GM18907 (cell line): ENCODE results near the gene ACADL.
"Not testable (repeated sequence)": the region's sequence is repeated elsewhere in the genome, so short reads cannot be mapped to it uniquely, and the experiment has no call there.

Experiments
- ATAC-seq: cut with Tn5 transposase; IDR thresholded peaks from one replicate; pipeline ENCODE4 v1.9.1; 2021; ENCODE audit warnings: mild to moderate bottlenecking, moderate library complexity; ENCODE audit not compliant: unreplicated experiment

The ACADL gene

GRCh38 chr2:210203147-210203546 is 22.1 kb downstream of the ACADL start:
- no peak for ATAC-seq

GRCh38 chr2:210199854-210200253 is 25.4 kb downstream of the ACADL start:
- no peak for ATAC-seq

GRCh38 chr2:210199186-210199765 is 26.0 kb downstream of the ACADL start:
- peak; percentile 41 for ATAC-seq

- no peak for ATAC-seq
Measured at GRCh38 chr2:210198326-210198725, 26.9 kb downstream of the ACADL start.

- no peak for ATAC-seq
Measured at GRCh38 chr2:210197720-210198119, 27.5 kb downstream of the ACADL start.

- ATAC-seq = peak; percentile 41
Measured at GRCh38 chr2:210195101-210195852, 30.0 kb downstream of the ACADL start.

- peak; percentile 75 for ATAC-seq
Measured at GRCh38 chr2:210190345-210190744, 34.9 kb downstream of the ACADL start.

- peak; percentile 53 for ATAC-seq
Measured at GRCh38 chr2:210189452-210190138, 35.7 kb downstream of the ACADL start.

- ATAC-seq = no peak
Measured at GRCh38 chr2:210188755-210189154, 36.5 kb downstream of the ACADL start.

- no peak for ATAC-seq
Measured at GRCh38 chr2:210188190-210188589, 37.1 kb downstream of the ACADL start.

- ATAC-seq = not testable (repeated sequence)
Measured at GRCh38 chr2:210183936-210184335, 41.3 kb downstream of the ACADL start.

GRCh38 chr2:210181606-210182088 is 43.6 kb downstream of the ACADL start:
- ATAC-seq = not testable (repeated sequence)

- ATAC-seq = not testable (repeated sequence)
Measured at GRCh38 chr2:210181033-210181605, 44.1 kb downstream of the ACADL start.

- ATAC-seq = no peak
Measured at GRCh38 chr2:210180477-210180876, 44.8 kb downstream of the ACADL start.

GRCh38 chr2:210179351-210179990 is 45.8 kb downstream of the ACADL start:
- no peak for ATAC-seq

GRCh38 chr2:210177769-210178168 is 47.5 kb downstream of the ACADL start:
- ATAC-seq = no peak

GRCh38 chr2:210177115-210177514 is 48.1 kb downstream of the ACADL start:
- not testable (repeated sequence) for ATAC-seq

GRCh38 chr2:210174086-210174485 is 51.2 kb downstream of the ACADL start:
- ATAC-seq = no peak

GRCh38 chr2:210172219-210172575 is 53.0 kb downstream of the ACADL start:
- ATAC-seq = no peak

GRCh38 chr2:210171309-210172218 is 53.7 kb downstream of the ACADL start, which contains the start of gene KANSL1L:
TSS of gene KANSL1L (minus strand) at chr2:210171409. CDS start at chr2:210154582, 16,827 bp downstream.
- ATAC-seq = peak; percentile 72
